Esophagus muscularis mucosa (tissue), 4 donors: ENCODE results near the gene NMT2.

ENCODE experiments used
- EP300 ChIP-seq: sonication (generic); formaldehyde crosslinking; IDR thresholded peaks from one replicate; pipeline ENCODE4 v1.6.1; 2017; ENCODE audit warnings: antibody characterized with exemption
- POLR2A ChIP-seq: fragments of 450-650 bp; IDR thresholded peaks from one replicate; pipeline ENCODE4 v1.6.1; 2017; ENCODE audit warnings: antibody characterized with exemption, moderate library complexity, mild to moderate bottlenecking, low read depth
- POLR2AphosphoS5 ChIP-seq, 2 donors: sonication (generic); formaldehyde crosslinking; IDR thresholded peaks; one replicate each; pipeline ENCODE4 v1.6.1; 2017; ENCODE audit warnings: antibody characterized with exemption in 2 of 2
- TF ChIP-seq, protein P1 (sequence below), 3 experiments: fragments of 200-600 bp in 2 of 3; fragments of 450-650 bp in 1 of 3; sonication (generic) in 2 of 3; IDR thresholded peaks; one replicate each; pipeline ENCODE4 v1.5.1; 2017 to 2019; ENCODE audit warnings: antibody characterized with exemption in 3 of 3, mild to moderate bottlenecking in 2 of 3, moderate library complexity in 1 of 3

- TF ChIP-seq POLR2A, result no peak
- TF ChIP-seq, protein P1, sequence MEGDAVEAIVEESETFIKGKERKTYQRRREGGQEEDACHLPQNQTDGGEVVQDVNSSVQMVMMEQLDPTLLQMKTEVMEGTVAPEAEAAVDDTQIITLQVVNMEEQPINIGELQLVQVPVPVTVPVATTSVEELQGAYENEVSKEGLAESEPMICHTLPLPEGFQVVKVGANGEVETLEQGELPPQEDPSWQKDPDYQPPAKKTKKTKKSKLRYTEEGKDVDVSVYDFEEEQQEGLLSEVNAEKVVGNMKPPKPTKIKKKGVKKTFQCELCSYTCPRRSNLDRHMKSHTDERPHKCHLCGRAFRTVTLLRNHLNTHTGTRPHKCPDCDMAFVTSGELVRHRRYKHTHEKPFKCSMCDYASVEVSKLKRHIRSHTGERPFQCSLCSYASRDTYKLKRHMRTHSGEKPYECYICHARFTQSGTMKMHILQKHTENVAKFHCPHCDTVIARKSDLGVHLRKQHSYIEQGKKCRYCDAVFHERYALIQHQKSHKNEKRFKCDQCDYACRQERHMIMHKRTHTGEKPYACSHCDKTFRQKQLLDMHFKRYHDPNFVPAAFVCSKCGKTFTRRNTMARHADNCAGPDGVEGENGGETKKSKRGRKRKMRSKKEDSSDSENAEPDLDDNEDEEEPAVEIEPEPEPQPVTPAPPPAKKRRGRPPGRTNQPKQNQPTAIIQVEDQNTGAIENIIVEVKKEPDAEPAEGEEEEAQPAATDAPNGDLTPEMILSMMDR (IDR thresholded peaks at IDR 0.05), result no peak
- TF ChIP-seq EP300, result no peak
- TF ChIP-seq POLR2AphosphoS5 (IDR thresholded peaks at IDR 0.05), result no peak
Measured at GRCh38 chr10:15118615-15119014, 49.9 kb downstream of the NMT2 start.
